T-helper 2 cell treated with Interferon-gamma antibody and Interleukin-4, amounts not matched to agents 100 ng/mL and 5 ng/mL, for 36 hours (primary cell): Measurements from ENCODE around the gene MTCP1. TPM values are rescaled to one million over a fixed set of nuclear protein-coding genes. Genes with fewer than 3 reads are reported as not detected.

ENCODE experiments used
- total RNA-seq: library from RNA; stranded (reverse); gene quantifications from 2 replicates; pipeline ENCODE4 v1.2.3, GENCODE V29; 2022

Gene MTCP1
- total RNA-seq, 1 donor from 2014 or later = 15.0 TPM

Other genes starting within 250 kb of the MTCP1 start
- not detected in 2 replicates for gene SMIM9, start 236.5 kb downstream of the MTCP1 start, total RNA-seq
- gene F8A1, start 184.8 kb downstream of the MTCP1 start, total RNA-seq = 20.3 and 24.4 TPM in 2 replicates
- gene F8, start 48.4 kb downstream of the MTCP1 start, total RNA-seq = 4.7 and 5.1 TPM in 2 replicates
- 51.2 and 54.4 TPM in 2 replicates for gene FUNDC2, start 44.3 kb downstream of the MTCP1 start, total RNA-seq
- 4.8 and 6.3 TPM in 2 replicates for gene CMC4, start within 50 bp of the MTCP1 start, total RNA-seq
- gene BRCC3, start 372 bp upstream of the MTCP1 start, total RNA-seq = 30.3 and 32.8 TPM in 2 replicates
- 63.8 and 69.1 TPM in 2 replicates for gene VBP1, start 145.3 kb upstream of the MTCP1 start, total RNA-seq
- gene RAB39B, start 193.4 kb upstream of the MTCP1 start, total RNA-seq = 8.4 and 8.7 TPM in 2 replicates